TTC549 (cell line): Measurements from ENCODE around the gene FARSB.
"Not testable (repeated sequence)": the region's sequence is repeated elsewhere in the genome, so short reads cannot be mapped to it uniquely, and the experiment has no call there.

Source experiments
- FAIRE-seq: peaks from 2 replicates; lab custom pipeline; 2012; peaks lifted over from hg19 to GRCh38; lab: Jason Lieb, UNC

Gene FARSB

GRCh38 chr2:222604749-222605515 lies 51.0 kb downstream of the FARSB start:
- FAIRE-seq = no peak

DNA sequence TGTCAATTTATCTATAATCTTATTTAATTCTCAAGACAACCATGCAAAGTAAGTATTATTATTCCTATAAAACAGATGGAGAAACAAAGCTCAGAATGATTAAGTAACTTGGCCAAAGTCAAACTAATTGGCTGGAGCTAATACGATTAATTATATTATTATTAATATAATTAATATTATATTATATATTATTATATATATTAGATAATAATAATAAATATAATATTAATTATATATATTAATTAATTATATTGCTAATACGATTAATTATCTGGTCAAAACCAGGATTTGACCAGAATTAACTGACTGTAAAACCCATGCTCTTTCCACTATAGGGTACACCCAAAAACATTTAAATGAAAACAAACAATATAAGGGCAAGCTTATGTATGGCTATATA lies 52.4 kb downstream of the FARSB start:
- peak; percentile 55 for FAIRE-seq

DNA sequence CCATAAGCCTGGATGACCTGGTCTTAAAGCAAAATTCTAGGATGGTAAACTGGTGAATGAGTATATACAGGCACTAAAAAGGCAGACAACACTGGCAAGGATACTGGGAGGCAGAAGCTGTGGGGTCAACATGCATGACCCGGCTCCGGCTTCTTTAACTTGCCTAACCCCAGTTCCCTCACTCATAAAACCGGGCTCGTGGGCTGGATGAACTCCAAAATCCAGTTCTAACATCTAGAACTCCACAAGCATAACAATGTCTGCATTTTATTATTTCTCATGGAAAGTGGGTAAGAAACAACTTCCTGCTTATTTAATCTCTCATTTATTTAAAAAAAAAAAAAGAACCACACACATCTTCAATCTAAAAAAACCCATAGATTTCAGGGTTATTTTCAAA lies 57.3 kb downstream of the FARSB start:
- FAIRE-seq = no peak

GRCh38 chr2:222595581-222595980 lies 60.3 kb downstream of the FARSB start:
- FAIRE-seq = no peak

DNA sequence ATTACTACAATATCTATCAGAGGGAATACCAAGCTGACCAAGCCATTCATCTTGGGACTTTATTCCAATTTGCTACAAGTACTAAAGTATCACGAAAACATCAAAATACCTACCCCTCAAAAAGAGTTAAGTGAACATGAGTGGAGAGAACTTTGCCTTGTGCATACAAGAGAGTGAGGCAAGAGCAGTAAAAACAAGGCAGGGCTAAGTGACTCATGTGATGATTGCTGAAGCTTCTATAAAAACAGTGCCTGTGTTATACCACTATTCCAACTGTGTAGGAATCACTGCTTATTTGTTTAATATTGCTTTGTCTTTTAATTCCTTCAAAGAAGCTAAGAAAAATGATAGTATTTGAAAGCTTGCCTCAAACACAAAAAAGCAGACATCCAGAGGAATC lies 61.2 kb downstream of the FARSB start:
- FAIRE-seq = no peak

GRCh38 chr2:222592176-222592575 lies 63.7 kb downstream of the FARSB start:
- FAIRE-seq = no peak

DNA sequence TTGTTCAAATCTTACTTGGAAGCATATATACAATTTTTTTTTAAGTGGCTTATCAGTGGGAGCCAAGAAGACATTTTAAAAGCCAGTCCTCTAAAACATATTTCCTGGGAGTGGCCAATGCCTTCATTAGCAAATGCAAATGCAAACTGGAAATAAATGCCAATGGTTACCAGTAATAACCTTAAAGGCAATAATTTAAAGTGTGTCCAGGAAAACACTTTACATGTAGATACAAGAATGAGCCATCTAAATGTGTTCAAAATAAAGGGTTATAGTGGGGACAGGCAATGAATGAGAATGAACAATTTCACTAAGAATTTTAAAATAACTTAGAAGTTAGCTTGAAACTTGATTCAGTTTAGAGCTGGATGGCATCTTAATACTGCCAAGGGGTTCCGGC lies 64.2 kb downstream of the FARSB start:
- no peak for FAIRE-seq

DNA sequence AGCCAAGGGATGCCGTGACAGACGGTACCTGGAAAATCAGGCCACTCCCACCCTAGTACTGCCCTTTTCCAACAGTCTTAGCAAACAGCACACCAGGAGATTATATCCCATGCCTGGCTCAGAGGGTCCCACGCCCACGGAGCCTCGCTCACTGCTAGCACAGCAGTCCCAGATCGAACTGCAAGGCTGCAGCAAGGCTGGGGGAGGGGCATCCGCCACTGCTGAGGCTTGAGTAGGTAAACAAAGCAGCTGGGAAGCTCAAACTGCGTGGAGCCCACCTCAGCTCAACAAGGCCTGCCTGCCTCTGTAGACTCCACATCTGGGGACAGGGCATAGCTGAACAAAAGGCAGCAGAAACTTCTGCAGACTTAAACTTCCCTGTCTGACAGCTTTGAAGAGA lies 71.3 kb downstream of the FARSB start:
- FAIRE-seq = not testable (repeated sequence)

GRCh38 chr2:222582928-222583327 lies 73.0 kb downstream of the FARSB start:
- no peak for FAIRE-seq

GRCh38 chr2:222577341-222577740 lies 78.6 kb downstream of the FARSB start:
- no peak for FAIRE-seq

- no peak for FAIRE-seq
These were observed 79.5 kb downstream of the FARSB start for GRCh38 chr2:222576171-222577081.

DNA sequence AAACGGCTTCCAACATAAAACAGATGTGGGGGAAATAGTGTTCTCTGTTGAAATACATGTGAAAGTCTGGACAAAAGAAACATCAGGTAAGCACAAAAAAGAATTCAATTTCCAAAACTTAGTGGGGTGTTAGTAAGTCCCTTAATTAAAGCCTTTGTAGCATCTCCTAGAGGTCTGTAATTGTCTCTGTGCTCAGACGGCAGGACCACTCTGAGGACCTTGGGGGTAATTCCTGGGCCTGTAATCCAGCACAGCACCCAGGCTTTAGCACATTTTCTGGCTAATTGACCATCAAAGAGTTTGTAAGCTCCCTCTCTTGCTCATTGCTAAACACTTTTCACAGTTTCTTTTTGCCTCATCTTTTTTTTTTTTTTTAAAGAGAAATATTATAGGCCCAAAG lies 80.3 kb downstream of the FARSB start:
- no peak for FAIRE-seq

- no peak for FAIRE-seq
These were observed 83.1 kb downstream of the FARSB start for GRCh38 chr2:222572751-222573174.

DNA sequence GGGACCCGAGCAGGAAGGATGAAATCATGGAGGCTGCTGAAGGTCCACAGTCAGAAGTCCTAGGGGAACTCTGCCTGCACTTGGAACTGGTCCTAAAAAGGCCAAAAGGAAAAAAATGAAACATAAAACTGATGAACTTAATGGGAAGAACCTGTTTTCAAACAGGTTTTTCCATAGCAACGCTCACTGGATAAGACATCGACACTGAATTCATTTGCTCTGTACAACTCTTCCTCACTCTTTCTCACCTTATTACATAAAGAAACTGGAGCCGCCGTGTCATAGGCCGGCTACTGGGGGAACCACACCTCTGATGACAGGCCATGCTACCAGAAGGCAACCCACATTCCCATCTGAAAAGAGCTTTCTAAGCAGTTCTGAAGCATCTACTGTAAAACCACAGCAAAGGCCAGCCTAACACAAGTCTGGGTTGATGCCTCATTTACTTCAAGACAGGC lies 83.6 kb downstream of the FARSB start:
- FAIRE-seq = no peak

GRCh38 chr2:222569826-222570225 lies 86.1 kb downstream of the FARSB start:
- FAIRE-seq = no peak

DNA sequence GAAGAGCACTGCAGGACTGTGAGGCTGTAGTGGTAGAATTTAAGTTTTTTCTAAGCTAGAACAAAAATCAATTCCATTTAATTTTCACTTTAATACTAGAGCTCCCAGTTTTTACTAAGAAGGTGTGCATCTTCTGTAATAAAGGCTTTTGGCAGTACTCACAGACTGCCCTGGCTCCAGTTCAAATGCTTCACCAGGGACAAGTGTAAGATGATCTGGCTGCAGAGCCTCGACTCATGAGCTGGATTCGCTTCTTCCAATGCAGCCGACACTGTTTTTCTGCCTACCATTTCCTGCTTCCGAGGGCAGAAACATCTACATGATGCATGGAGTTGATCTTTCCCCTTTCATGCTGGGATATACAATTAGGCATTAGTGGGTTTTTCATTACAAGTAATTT lies 87.0 kb downstream of the FARSB start:
- no peak for FAIRE-seq

DNA sequence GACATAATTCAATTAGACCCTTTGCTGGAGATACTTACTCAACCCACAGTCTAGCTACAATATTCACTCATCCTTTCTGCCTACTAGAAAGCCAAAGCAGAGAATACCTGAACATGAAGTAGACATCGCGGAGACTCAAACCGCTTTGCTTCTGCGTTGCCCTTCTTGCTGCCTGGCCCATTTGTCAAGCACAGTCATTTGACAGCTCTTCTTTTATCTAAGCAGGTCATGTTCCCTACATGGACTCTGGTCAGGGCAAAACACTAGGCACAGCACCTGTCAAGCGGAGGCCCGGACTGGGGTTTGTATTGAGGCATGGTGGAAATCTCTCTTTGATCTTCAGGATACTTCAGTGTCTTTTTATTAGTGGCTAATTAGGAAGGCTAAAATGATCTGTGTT lies 89.7 kb downstream of the FARSB start:
- no peak for FAIRE-seq

DNA sequence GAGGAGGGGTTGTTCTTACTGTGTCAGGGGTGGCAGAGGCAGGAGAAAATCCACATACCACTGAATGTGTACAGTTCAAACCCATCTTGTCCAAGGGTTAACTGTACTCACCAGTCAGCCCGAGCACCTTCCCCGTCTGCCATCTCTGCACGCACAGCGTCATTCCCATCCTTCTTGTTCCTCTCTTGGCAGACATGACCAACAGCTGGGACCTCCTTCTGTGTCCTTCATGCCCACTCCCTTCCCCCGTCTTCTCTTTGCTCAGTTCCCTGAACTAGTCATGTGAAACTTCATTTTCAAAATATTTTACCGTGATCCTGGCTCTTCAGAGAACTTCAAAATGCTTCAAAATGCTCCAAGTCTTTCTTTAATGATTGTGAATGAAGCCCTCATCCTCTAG lies 92.0 kb downstream of the FARSB start:
- FAIRE-seq = no peak

- FAIRE-seq = no peak
These were observed 92.7 kb downstream of the FARSB start for GRCh38 chr2:222563106-222563718.

- peak; percentile 62 for FAIRE-seq
These were observed 93.9 kb downstream of the FARSB start for GRCh38 chr2:222561817-222562645.

DNA sequence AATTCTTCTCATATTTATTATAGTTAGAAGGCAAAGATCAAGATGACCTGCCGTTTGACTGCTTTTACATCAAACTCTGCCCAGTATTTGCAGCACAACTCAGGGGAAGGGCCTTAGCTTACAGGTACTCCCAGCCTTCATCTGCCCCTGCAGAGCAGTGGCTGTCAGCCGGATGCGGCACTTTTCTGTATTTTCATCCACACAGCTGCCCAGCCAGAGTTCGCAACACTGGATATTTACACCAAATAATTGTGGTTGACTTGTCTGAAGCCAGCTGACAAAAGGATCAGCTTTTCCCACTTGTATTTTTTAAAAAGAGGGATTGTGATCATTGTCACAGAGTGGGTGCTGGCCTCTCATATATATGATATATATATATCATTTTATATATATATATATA lies 94.7 kb downstream of the FARSB start:
- FAIRE-seq = no peak

DNA sequence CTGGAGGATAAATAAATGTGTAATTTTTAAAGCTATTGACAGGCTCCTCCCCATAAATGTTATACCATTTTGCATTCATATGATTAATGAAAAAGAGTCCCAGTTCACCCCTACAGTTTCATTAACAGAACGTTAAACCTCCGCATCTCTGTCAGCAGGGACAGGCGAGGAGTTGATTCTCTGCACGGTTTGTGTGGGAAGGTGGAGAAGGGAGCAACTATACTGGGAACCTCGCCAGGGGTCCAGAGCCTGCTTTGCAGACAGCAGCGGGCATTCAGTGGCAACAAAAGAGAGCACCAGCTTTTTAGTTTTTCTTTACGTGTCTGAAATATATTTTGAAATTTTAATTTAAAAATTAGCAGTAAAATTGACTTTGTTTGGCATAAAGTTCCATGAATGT lies 101.4 kb downstream of the FARSB start:
- no peak for FAIRE-seq
